OCI-LY1 (cell line): ENCODE data around the gene ABHD16A.

Experiments
- CTCF ChIP-seq: fragments of 200-600 bp; sonication (generic), shearing (Covaris generic); IDR thresholded peaks from 2 replicates; pipeline ENCODE4 v1.5.1; 2017; ENCODE audit warnings: mild to moderate bottlenecking, antibody characterized with exemption, low read length, moderate library complexity, mixed read lengths
- EZH2 ChIP-seq: fragments of 200-600 bp; sonication (generic), shearing (Covaris generic); IDR thresholded peaks from 2 replicates; pipeline ENCODE4 v1.8.0; 2017; ENCODE audit warnings: borderline replicate concordance, mixed run types, mild to moderate bottlenecking, antibody characterized with exemption, low read length, moderate library complexity, mixed read lengths

GRCh38 chr6:31681135-31681671 lies 21.9 kb downstream of the ABHD16A start:
- TF ChIP-seq CTCF: no peak
- TF ChIP-seq EZH2: no peak
